Smooth muscle cell (in vitro differentiated cells): ENCODE results near the gene LYSMD1. TPM values are rescaled to one million over a fixed set of nuclear protein-coding genes. Genes with fewer than 3 reads are reported as not detected.
"Not testable (repeated sequence)": the region's sequence is repeated elsewhere in the genome, so short reads cannot be mapped to it uniquely, and the experiment has no call there.

ENCODE experiments used
- DNase-seq: peaks from one replicate; lab custom pipeline; 2025; ENCODE audit not compliant: unreplicated experiment; lab: John Stamatoyannopoulos, UW
- H2AFZ ChIP-seq: fragments of 200-600 bp; sonication (generic); 2 replicates; pipeline ENCODE4 v1.6.0; 2016; ENCODE audit warnings: antibody characterized with exemption, low read depth, mild to moderate bottlenecking
- H3F3A ChIP-seq: fragments of 200-600 bp; sonication (generic); 2 replicates; pipeline ENCODE4 v1.6.0; 2017; ENCODE audit warnings: antibody characterized with exemption, low read depth
- H3K27ac ChIP-seq: fragments of 200-600 bp; sonication (generic); 2 replicates; pipeline ENCODE4 v1.5.1; 2016; ENCODE audit warnings: low read depth, mild to moderate bottlenecking
- H3K27me3 ChIP-seq: fragments of 200-600 bp; sonication (generic); 2 replicates; pipeline ENCODE4 v1.6.1; 2016; ENCODE audit warnings: low read depth, mild to moderate bottlenecking
- H3K36me3 ChIP-seq: fragments of 200-600 bp; sonication (generic); 2 replicates; pipeline ENCODE4 v1.5.1; 2016; ENCODE audit warnings: low read depth
- H3K4me1 ChIP-seq: fragments of 200-600 bp; sonication (generic); 2 replicates; pipeline ENCODE4 v1.5.1; 2016; ENCODE audit warnings: low read depth
- H3K4me2 ChIP-seq: fragments of 200-600 bp; sonication (generic); 2 replicates; pipeline ENCODE4 v1.6.0; 2016; ENCODE audit warnings: mild to moderate bottlenecking
- H3K4me3 ChIP-seq: fragments of 200-600 bp; sonication (generic); 2 replicates; pipeline ENCODE4 v1.5.1; 2016; ENCODE audit warnings: mild to moderate bottlenecking
- H3K79me2 ChIP-seq: fragments of 200-600 bp; sonication (generic); 2 replicates; pipeline ENCODE4 v1.6.0; 2016; ENCODE audit warnings: low read depth, mild to moderate bottlenecking
- H3K9ac ChIP-seq: fragments of 200-600 bp; sonication (generic); 2 replicates; pipeline ENCODE4 v1.6.0; 2016; ENCODE audit warnings: low read depth
- H3K9me3 ChIP-seq: fragments of 200-600 bp; sonication (generic); replicated peaks from 2 replicates; pipeline ENCODE4 v1.5.1; 2016; ENCODE audit warnings: low read depth
- H4K20me1 ChIP-seq: fragments of 200-600 bp; sonication (generic); 2 replicates; pipeline ENCODE4 v1.6.0; 2016; ENCODE audit warnings: low read depth
- WGBS: methylation state at CpG from one replicate; pipeline ENCODE4 v1.1.7; 2016; ENCODE audit warnings: low lambda C conversion rate; 5-methylcytosine and 5-hydroxymethylcytosine counted together
- polyA plus RNA-seq: library from polyadenylated mRNA; unstranded; fragments of >200 nt; fragmentation: Nextera tagmentation; extraction: Ambion mirVana; gene quantifications from 2 replicates; pipeline ENCODE4 v1.2.1, GENCODE V29; 2016
- total RNA-seq: library from RNA; depleted of rRNA; stranded (reverse); fragments of >200 nt; gene quantifications from 2 replicates; pipeline ENCODE4 v1.2.3, GENCODE V29; 2014
- TF ChIP-seq, protein P1 (sequence below): fragments of 200-600 bp; sonication (generic); IDR thresholded peaks from 2 replicates; pipeline ENCODE4 v1.5.1; 2017; ENCODE audit warnings: borderline replicate concordance, mild to moderate bottlenecking, antibody characterized with exemption; ENCODE audit not compliant: insufficient read depth, poor library complexity, severe bottlenecking

LYSMD1 gene
- total and polyA plus RNA-seq, 2 experiments from 2014 or later, result 2.5 to 9.7 TPM

DNA sequence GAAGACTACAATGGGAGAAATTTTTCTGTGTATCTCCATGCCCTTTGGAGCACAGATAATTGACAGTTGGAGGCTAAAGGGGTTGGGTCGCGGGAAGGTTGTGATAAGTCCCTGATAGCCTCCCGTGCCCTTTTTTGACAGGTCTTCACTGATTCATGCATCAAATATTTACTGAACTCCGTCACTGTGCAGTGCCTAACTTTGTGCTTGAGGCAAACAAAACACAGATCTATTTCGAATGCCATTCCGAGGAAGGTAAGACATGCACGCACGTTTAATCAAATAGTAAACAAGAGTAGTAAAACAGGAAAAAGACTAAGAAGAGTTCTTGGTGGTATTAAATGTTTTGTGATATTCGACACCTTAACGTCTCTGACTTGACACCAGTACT lies 32.2 kb upstream of the LYSMD1 start:
- WGBS, result 8% methylated on average over 10 of the region's 10 CpGs
- H3K9me3 ChIP-seq, result no peaks in the 10 kb centered on the region
- peak overlapping the region; percentile 97 for H3K27ac ChIP-seq
- no peaks in the 10 kb centered on the region for H3K36me3 ChIP-seq
- H2AFZ ChIP-seq, result peak overlapping the region; percentile 56
- H4K20me1 ChIP-seq, result peaks cover 34% of the 10 kb centered on the region
- DNase-seq, result no peak
- peaks cover 12% of the 10 kb centered on the region for H3K4me1 ChIP-seq
- H3F3A ChIP-seq, result peaks cover 6% of the 10 kb centered on the region
- peak overlapping the region; percentile 85 for H3K4me3 ChIP-seq
- TF ChIP-seq, protein P1, sequence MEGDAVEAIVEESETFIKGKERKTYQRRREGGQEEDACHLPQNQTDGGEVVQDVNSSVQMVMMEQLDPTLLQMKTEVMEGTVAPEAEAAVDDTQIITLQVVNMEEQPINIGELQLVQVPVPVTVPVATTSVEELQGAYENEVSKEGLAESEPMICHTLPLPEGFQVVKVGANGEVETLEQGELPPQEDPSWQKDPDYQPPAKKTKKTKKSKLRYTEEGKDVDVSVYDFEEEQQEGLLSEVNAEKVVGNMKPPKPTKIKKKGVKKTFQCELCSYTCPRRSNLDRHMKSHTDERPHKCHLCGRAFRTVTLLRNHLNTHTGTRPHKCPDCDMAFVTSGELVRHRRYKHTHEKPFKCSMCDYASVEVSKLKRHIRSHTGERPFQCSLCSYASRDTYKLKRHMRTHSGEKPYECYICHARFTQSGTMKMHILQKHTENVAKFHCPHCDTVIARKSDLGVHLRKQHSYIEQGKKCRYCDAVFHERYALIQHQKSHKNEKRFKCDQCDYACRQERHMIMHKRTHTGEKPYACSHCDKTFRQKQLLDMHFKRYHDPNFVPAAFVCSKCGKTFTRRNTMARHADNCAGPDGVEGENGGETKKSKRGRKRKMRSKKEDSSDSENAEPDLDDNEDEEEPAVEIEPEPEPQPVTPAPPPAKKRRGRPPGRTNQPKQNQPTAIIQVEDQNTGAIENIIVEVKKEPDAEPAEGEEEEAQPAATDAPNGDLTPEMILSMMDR, result no peak
- H3K4me2 ChIP-seq, result peak overlapping the region; percentile 91
- peaks cover 36% of the 10 kb centered on the region for H3K79me2 ChIP-seq
- no peaks in the 10 kb centered on the region for H3K27me3 ChIP-seq
- peak overlapping the region; percentile 96 for H3K9ac ChIP-seq

DNA sequence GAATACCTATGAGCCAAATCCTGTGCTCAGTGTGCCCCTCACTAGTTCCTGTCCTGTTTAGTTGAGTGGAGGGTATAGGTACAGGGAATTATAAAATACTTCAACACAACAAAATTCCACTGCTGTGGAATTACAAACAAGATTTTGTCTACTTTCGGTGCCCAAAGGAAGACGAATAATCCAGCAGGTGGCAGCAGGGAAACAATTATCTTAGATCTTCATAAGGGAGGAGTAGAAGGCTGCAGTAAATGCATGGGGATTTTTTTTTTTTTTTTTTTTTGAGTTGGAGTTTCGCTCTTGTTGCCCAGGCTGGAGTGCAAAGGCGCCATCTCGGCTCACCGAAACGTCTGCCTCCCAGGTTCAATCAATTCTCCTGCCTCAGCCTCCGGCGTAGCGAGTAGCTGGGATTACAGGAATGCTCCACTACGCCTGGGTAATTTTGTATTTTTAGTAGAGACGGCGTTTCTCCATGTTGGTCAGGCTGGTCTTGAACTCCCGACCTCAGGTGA lies 30.6 kb upstream of the LYSMD1 start:
- Histone ChIP-seq H3K4me1 (peaks cover 8% of the 10 kb centered on the region), H3F3A (peaks cover 6% of the 10 kb centered on the region), H3K36me3 (no peaks in the 10 kb centered on the region), H3K79me2 (peaks cover 21% of the 10 kb centered on the region), H3K4me2 (peak overlapping the region; percentile 49), H3K9me3 (no peaks in the 10 kb centered on the region), H4K20me1 (peaks cover 19% of the 10 kb centered on the region), H3K9ac (peak overlapping the region; percentile 51), H2AFZ (peak overlapping the region; percentile 51), H3K27ac (peak overlapping the region; percentile 86), H3K4me3 (peak overlapping the region; percentile 12), H3K27me3 (no peaks in the 10 kb centered on the region)
- DNase-seq, result no peak
- TF ChIP-seq, protein P1, result peak; percentile 45
- 65% methylated on average over 14 of the region's 14 CpGs for WGBS

DNA sequence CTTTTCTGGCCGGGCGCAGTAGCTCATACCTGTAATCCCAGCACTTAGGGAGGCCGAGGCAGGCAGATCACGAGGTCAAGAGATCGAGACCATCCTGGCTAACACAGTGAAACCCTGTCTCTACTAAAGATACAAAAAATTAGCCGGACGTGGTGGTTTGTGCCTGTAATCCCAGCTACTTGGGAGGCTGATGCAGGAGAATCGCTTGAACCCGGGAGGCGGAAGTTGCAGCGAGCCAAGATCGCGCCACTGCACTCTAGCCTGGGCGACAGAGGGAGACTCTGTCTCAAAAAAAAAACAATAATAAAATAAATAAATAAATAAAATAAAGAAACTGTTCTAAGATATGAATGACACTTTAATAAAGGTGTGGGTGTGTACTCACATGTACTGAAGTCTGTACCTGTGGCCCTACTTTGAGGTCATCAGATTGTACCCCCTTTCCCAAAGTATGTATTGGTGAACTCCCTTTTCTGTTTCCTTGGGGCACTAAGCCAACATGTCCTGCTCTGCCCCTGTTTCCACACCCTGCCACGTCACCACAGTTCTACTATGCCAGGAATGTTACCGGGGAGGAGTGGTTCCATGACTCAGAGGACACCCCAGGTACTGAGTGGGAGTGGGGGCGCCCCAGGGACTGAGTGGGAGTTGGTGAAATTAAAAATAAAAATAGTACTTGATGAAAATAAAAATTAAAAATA lies 29.3 kb upstream of the LYSMD1 start:
- H4K20me1 ChIP-seq, H3K9me3 ChIP-seq, DNase-seq, H3K27me3 ChIP-seq, H3K9ac ChIP-seq, H3K4me1 ChIP-seq, H2AFZ ChIP-seq, H3F3A ChIP-seq, H3K36me3 ChIP-seq, H3K79me2 ChIP-seq, H3K4me3 ChIP-seq: not testable (repeated sequence)
- Histone ChIP-seq H3K27ac (peak overlapping the region; percentile 86), H3K4me2 (peak overlapping the region; percentile 22)
- WGBS, result 86% methylated on average over 17 of the region's 17 CpGs

- 95% methylated on average over 1 of the region's 1 CpG for WGBS
- H3F3A ChIP-seq, result no peaks in the 10 kb centered on the region
- peaks cover 6% of the 10 kb centered on the region for H3K4me1 ChIP-seq
- no peaks in the 10 kb centered on the region for H4K20me1 ChIP-seq
- H2AFZ ChIP-seq, result no peak overlapping the region
- TF ChIP-seq, protein P1, result no peak
- peaks cover 6% of the 10 kb centered on the region for H3K79me2 ChIP-seq
- no peak for DNase-seq
- H3K27me3 ChIP-seq, result no peaks in the 10 kb centered on the region
- H3K4me3 ChIP-seq, result no peak overlapping the region
- H3K36me3 ChIP-seq, result no peaks in the 10 kb centered on the region
- no peak overlapping the region for H3K9ac ChIP-seq
- H3K9me3 ChIP-seq, result no peaks in the 10 kb centered on the region
- H3K4me2 ChIP-seq, result no peak overlapping the region
- no peak overlapping the region for H3K27ac ChIP-seq
These were observed 28.2 kb upstream of the LYSMD1 start for GRCh38 chr1:151193856-151194255.
